Osteocyte (in vitro differentiated cells): ENCODE measurements around the gene F5. TPM values are rescaled to one million over a fixed set of nuclear protein-coding genes. Genes with fewer than 3 reads are reported as not detected.

Experiments
- DNase-seq: peaks from one replicate; pipeline ENCODE4 v3.0.0; 2021; ENCODE audit warnings: mixed read lengths; ENCODE audit not compliant: unreplicated experiment; ENCODE audit errors: extremely low spot score
- H3K27ac Mint-ChIP-seq: one replicate; pipeline ENCODE4 v1.8.0; 2021; ENCODE audit warnings: mild to moderate bottlenecking, mixed read lengths; ENCODE audit not compliant: unreplicated experiment
- H3K27me3 Mint-ChIP-seq: one replicate; pipeline ENCODE4 v1.8.0; 2021; ENCODE audit warnings: mixed read lengths; ENCODE audit not compliant: unreplicated experiment
- H3K36me3 Mint-ChIP-seq: one replicate; pipeline ENCODE4 v1.8.0; 2021; ENCODE audit warnings: mixed read lengths; ENCODE audit not compliant: unreplicated experiment
- H3K4me1 Mint-ChIP-seq: one replicate; pipeline ENCODE4 v1.8.0; 2021; ENCODE audit warnings: mixed read lengths; ENCODE audit not compliant: unreplicated experiment
- H3K4me3 Mint-ChIP-seq: one replicate; pipeline ENCODE4 v1.8.0; 2021; ENCODE audit warnings: mild to moderate bottlenecking, moderate library complexity, mixed read lengths; ENCODE audit not compliant: unreplicated experiment
- H3K9me3 Mint-ChIP-seq: one replicate; pipeline ENCODE4 v1.8.0; 2021; ENCODE audit warnings: mixed read lengths; ENCODE audit not compliant: unreplicated experiment
- CTCF ChIP-seq: fragments of 200-600 bp; sonication (generic); IDR thresholded peaks from 2 replicates; pipeline ENCODE4 v1.5.0; 2021; ENCODE audit warnings: antibody characterized with exemption, mild to moderate bottlenecking, moderate library complexity
- total RNA-seq: library from RNA; stranded (reverse); gene quantifications from 2 replicates; pipeline ENCODE4 v1.2.1, GENCODE V29; 2021

The F5 gene
- total RNA-seq, 1 donor from 2014 or later, result not detected

GRCh38 chr1:169615803-169616202 is 29.5 kb upstream of the F5 start:
- TF ChIP-seq CTCF, result no peak
- no peak for DNase-seq
- no peak overlapping the region for H3K4me3 Mint-ChIP-seq
- no peaks in the 10 kb centered on the region for H3K36me3 Mint-ChIP-seq
- H3K9me3 Mint-ChIP-seq, result no peaks in the 10 kb centered on the region
- H3K27me3 Mint-ChIP-seq, result peaks cover 2% of the 10 kb centered on the region
- no peak overlapping the region for H3K27ac Mint-ChIP-seq
- no peaks in the 10 kb centered on the region for H3K4me1 Mint-ChIP-seq

GRCh38 chr1:169610858-169611257 is 24.6 kb upstream of the F5 start:
- Mint-ChIP-seq H3K27me3 (peaks cover 2% of the 10 kb centered on the region), H3K27ac (no peak overlapping the region), H3K9me3 (no peaks in the 10 kb centered on the region), H3K4me3 (no peak overlapping the region), H3K4me1 (no peaks in the 10 kb centered on the region), H3K36me3 (no peaks in the 10 kb centered on the region)
- TF ChIP-seq CTCF, result no peak
- DNase-seq, result no peak

GRCh38 chr1:169610108-169610507 is 23.8 kb upstream of the F5 start:
- Mint-ChIP-seq H3K4me1 (no peaks in the 10 kb centered on the region), H3K27ac (no peak overlapping the region)
- no peak for DNase-seq

DNA sequence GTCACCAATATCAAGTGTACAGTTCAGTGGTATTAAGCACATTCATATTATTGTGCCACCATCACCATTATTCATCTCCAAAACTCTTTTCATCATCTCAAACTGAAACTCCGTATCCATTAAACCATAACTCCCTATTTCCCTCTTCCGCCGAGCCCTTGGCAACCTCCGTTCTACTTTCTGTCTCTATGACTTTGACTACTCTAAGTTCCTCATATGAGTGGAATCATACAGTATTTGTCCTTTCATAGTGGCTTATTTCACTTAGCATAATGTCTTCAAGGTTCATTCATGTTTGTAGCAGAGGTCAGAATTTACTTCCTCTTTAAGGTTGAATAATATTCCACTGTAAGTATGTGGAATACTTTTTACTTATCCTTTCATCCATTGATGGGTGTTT is 21.9 kb upstream of the F5 start:
- no peak for DNase-seq
- no peak overlapping the region for H3K4me3 Mint-ChIP-seq
- no peaks in the 10 kb centered on the region for H3K9me3 Mint-ChIP-seq
- peaks cover 1% of the 10 kb centered on the region for H3K27me3 Mint-ChIP-seq
- H3K27ac Mint-ChIP-seq, result no peak overlapping the region
- no peaks in the 10 kb centered on the region for H3K36me3 Mint-ChIP-seq
- no peaks in the 10 kb centered on the region for H3K4me1 Mint-ChIP-seq
- TF ChIP-seq CTCF, result no peak

More at GRCh38 chr1:169610108-169610507, 23.8 kb upstream of the F5 start:
- Mint-ChIP-seq H3K9me3 (no peaks in the 10 kb centered on the region), H3K27me3 (peaks cover 2% of the 10 kb centered on the region), H3K36me3 (no peaks in the 10 kb centered on the region), H3K4me3 (no peak overlapping the region)
- no peak for TF ChIP-seq CTCF

- Mint-ChIP-seq H3K36me3 (no peaks in the 10 kb centered on the region), H3K27ac (no peak overlapping the region)
Measured at GRCh38 chr1:169604781-169605560, 18.7 kb upstream of the F5 start.

More at GRCh38 chr1:169604781-169605560, 18.7 kb upstream of the F5 start:
- no peak for DNase-seq
- Mint-ChIP-seq H3K27me3 (no peaks in the 10 kb centered on the region), H3K4me3 (no peak overlapping the region), H3K9me3 (no peaks in the 10 kb centered on the region), H3K4me1 (no peaks in the 10 kb centered on the region)
- TF ChIP-seq CTCF, result no peak
